C4-2B (cell line): ENCODE results near the gene SLC39A9.
"Not testable (repeated sequence)": the region's sequence is repeated elsewhere in the genome, so short reads cannot be mapped to it uniquely, and the experiment has no call there.

ENCODE experiments used
- H3K27ac ChIP-seq: fragments of 450-650 bp; 2 replicates; pipeline ENCODE4 v1.5.1; 2017
- CTCF ChIP-seq: fragments of 450-650 bp; conservative IDR thresholded peaks from 2 replicates; pipeline ENCODE4 v1.5.1; 2017; ENCODE audit warnings: mild to moderate bottlenecking
- ZFX ChIP-seq: fragments of 450-650 bp; IDR thresholded peaks from 2 replicates; pipeline ENCODE4 v1.6.1; 2017

The SLC39A9 gene

GRCh38 chr14:69401841-69402240, 3.3 kb downstream of the SLC39A9 start:
- TF ChIP-seq ZFX: no peak
- TF ChIP-seq CTCF: no peak
- H3K27ac ChIP-seq: no peak overlapping the region

GRCh38 chr14:69404478-69404877, 6.0 kb downstream of the SLC39A9 start:
- H3K27ac ChIP-seq: no peak overlapping the region
- TF ChIP-seq ZFX (no peak), CTCF (no peak)

DNA sequence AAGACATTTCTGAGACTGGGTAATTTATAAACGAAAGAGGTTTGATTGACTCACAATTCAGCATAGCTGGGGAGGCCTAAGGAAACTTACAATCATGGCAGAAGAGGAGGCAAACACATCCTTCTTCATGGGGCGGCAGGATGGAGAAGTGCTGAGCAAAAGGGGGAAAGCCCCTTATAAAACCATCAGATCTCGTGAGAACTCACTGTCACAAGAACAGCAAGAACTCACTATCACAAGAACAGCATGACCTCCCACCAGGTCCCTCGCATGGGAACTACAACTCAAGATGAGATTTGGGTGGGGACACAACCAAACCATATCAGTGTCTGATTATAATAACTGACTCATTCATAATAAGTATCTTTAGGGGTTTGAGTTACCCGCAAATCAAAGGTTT, 6.4 kb downstream of the SLC39A9 start:
- TF ChIP-seq ZFX (no peak), CTCF (no peak)
- H3K27ac ChIP-seq: no peak overlapping the region

DNA sequence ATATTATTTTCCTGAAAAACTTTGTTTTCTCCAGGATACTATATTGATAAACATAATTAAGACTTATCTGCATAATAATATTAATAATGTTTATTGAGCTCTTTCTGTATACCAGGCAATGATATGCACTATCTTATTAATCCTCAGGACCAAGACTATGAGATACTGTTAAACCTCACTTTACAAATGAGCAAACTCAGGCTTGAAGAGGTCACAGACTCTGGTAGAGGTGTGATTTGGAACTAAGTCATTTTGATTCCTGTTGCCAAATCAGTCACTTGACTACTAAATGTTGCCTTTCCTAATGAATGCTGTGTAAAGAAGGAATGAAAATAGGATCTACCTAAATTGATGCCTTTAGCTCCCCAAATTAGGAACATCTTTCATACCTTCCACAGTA, 7.3 kb downstream of the SLC39A9 start:
- no peak overlapping the region for H3K27ac ChIP-seq
- no peak for TF ChIP-seq CTCF

DNA sequence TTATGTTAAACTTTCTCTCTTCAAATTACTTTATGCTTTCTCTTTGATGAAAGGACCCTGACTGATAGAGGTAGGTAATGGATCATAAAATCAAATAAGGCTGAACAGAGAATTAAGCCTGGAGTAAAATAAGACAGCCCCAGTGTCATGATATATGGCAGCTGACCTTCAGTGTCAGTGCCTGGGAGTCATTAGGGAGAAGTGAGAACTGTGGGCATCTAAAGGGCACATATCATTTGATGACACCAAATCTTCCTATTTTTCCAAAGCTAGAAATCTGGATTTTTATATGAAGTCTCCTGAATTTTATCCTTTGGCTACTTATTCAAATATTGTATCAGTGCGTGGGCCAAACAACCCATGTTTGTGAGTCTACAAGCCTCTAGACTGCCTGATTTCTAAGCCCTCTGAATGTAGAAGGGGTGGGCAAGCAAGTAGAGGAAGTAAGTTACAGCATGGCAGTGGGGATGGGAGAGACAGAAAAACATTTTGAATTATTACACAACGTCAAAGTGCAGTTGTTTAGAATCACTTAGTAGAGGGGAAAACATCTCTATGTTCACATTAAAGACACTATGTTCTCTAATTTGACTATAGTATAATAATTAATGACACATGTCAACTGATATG, 10.0 kb downstream of the SLC39A9 start:
- no peak overlapping the region for H3K27ac ChIP-seq

GRCh38 chr14:69413483-69413882, 15.0 kb downstream of the SLC39A9 start:
- H3K27ac ChIP-seq: no peak overlapping the region
- TF ChIP-seq ZFX (no peak), CTCF (no peak)

More for the DNA sequence above, 10.0 kb downstream of the SLC39A9 start:
- TF ChIP-seq CTCF (no peak), ZFX (no peak)

DNA sequence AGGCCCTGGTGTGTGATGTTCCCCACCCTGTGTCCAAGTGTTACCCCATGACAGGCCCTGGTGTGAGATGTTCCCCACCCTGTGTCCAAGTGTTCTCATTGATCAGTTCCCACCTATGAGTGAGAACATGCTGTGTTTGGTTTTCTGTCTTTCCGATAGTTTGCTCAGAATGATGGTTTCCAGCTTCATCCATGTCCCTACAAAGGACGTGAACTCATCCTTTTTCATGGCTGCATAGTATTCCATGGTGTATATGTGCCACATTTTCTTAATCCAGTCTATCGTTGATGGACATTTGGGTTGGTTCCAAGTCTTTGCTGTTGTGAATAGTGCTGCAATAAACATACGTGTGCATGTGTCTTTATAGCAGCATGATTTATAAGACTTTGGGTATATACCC, 17.6 kb downstream of the SLC39A9 start:
- H3K27ac ChIP-seq: not testable (repeated sequence)

DNA sequence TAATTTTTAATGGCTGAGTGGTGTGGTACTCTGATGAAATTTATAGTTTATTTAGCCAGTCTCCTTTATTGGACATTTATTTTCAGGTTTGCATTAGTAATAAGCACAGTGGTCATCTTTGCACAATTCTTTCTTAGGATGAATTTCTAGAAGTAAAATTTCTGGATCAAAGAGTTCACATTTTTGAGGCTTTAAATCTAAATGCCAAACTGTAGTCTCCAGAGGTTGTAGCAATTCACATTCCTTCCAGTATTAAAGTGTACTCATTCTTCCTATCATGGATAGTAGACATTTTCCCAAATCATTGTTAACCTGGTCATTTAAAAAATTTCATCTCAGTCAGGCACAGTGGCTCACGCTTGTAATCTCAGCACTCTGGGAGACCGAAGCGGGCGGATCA, 24.8 kb downstream of the SLC39A9 start:
- TF ChIP-seq CTCF (no peak), ZFX (no peak)

More for the DNA sequence above, 24.8 kb downstream of the SLC39A9 start:
- H3K27ac ChIP-seq: no peak overlapping the region
